ENCODE results near the gene DEGS1.

Gene DEGS1

GRCh38 chr1:224212618-224213061, 29.6 kb downstream of the DEGS1 start:
- no peak for DNase-seq (ENCODE audit: low read depth in 2 of 2, low spot score in 1 of 2)

- no peak for DNase-seq (ENCODE audit: low read depth in 2 of 2, low spot score in 1 of 2)
Measured at GRCh38 chr1:224213438-224214119, 30.5 kb downstream of the DEGS1 start.

- no peak for DNase-seq (ENCODE audit: low read depth in 2 of 2, low spot score in 1 of 2)
Measured at GRCh38 chr1:224216382-224216781, 33.3 kb downstream of the DEGS1 start.

GRCh38 chr1:224217655-224218623, 34.9 kb downstream of the DEGS1 start:
- DNase-seq (ENCODE audit: low read depth in 2 of 2, low spot score in 1 of 2) = no peak

- no peak for DNase-seq (ENCODE audit: low read depth in 2 of 2, low spot score in 1 of 2)
Measured at GRCh38 chr1:224219011-224219611, 36.1 kb downstream of the DEGS1 start.

- no peak for DNase-seq (ENCODE audit: low read depth in 2 of 2, low spot score in 1 of 2)
Measured at GRCh38 chr1:224219612-224220059, 36.6 kb downstream of the DEGS1 start.

GRCh38 chr1:224223819-224224714, 41.0 kb downstream of the DEGS1 start:
- DNase-seq (ENCODE audit: low read depth in 2 of 2, low spot score in 1 of 2) = no peak

- DNase-seq (ENCODE audit: low read depth in 2 of 2, low spot score in 1 of 2) = no peak
Measured at GRCh38 chr1:224226849-224227502, 43.9 kb downstream of the DEGS1 start.

- no peak for DNase-seq (ENCODE audit: low read depth in 2 of 2, low spot score in 1 of 2)
Measured at GRCh38 chr1:224234017-224234416, 51.0 kb downstream of the DEGS1 start.

- DNase-seq (ENCODE audit: low read depth in 2 of 2, low spot score in 1 of 2) = no peak
Measured at GRCh38 chr1:224235813-224236493, 52.9 kb downstream of the DEGS1 start.

- no peak for DNase-seq (ENCODE audit: low read depth in 2 of 2, low spot score in 1 of 2)
Measured at GRCh38 chr1:224237119-224237881, 54.3 kb downstream of the DEGS1 start.

- DNase-seq (ENCODE audit: low read depth in 2 of 2, low spot score in 1 of 2) = no peak
Measured at GRCh38 chr1:224238212-224238611, 55.2 kb downstream of the DEGS1 start.

GRCh38 chr1:224238756-224239155, 55.7 kb downstream of the DEGS1 start:
- no peak for DNase-seq (ENCODE audit: low read depth in 2 of 2, low spot score in 1 of 2)

All from stimulated activated CD8-positive, alpha-beta memory T cell treated with anti-CD3 and anti-CD28 coated beads, Interleukin-4, amount 100 ng/mL, for 4 hours (primary cell).